Measurements from ENCODE around the gene PEX7.
"Not testable (repeated sequence)": the region's sequence is repeated elsewhere in the genome, so short reads cannot be mapped to it uniquely, and the experiment has no call there.

The PEX7 gene

DNA sequence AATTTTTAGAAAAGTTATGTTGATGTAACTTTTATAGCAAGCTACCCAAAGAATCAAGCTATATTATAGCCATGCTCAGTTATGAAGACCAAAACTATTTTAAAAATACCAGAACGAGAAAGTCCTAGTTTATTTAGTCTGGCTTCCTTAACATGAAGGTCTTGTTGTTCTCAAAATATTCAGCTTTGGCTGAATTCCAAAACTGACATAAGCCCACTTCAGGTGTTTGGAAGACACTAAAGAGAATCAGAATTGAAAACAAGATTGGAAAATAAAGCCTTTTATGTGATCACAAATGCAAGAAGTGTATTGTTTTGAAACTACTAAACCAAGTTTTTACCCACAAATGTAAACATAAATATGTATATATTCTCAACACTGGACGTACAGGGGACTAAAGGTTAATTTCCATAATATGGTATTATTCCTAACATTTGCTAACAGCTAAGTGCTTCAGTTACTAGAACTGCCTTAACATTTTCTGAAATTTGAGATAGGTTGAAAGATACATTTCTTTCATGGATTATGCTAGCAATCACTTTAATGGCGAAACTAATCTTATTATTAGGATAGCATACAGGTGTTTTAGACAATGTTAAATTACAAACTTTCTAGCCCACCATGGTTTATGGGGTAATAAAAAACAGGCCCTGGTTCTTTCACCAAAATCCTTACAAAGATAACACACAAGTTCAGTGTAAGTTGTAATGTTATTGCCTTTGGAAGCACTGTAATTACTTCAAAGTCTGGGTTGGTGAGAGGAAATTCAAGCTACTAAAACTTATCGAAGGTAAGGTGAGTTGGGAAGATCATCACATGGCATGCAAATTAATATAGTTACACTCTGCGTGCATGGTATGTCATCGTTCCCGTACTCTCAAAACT is 31.7 kb upstream of the PEX7 start:
- no peak for DNase-seq

DNA sequence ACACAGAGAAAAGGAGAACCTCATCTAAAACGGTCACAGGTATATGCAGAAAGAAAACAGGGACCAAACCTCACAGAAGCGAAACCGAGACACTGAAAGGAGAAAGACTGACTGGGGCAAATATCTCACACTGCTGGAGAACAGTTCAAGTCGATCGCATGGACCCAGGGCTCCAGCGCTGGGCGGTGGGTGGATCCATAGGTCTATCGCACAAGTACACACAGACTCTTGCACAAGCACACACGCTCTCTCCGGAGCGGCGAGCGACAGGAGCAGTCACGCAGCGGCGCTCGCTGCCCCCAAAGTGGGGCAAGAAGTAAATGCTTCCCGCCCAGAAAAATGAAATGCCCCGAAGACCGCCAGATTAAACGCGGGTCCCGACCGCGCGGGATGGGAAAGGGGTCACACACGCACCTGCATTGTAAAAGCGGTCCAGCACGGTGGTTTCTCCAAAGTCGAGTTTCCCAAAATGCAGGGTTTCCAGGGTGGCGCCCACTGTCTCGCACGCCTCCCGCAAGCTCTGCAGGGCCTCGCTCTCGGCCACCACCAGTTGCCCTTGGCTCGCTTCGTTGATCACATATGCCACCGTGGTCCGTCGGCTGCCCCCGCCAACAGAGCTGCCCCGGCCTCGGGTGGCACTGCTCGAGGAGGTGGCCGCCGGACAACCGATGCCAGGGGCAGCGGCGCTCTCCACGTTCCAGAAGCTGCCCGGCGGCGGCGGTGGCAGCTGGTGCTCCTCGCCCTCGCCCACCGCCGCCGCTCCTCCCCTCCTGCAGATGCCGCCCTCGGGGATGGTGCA is 30.9 kb upstream of the PEX7 start:
- DNase-seq = peak; percentile 91

DNA sequence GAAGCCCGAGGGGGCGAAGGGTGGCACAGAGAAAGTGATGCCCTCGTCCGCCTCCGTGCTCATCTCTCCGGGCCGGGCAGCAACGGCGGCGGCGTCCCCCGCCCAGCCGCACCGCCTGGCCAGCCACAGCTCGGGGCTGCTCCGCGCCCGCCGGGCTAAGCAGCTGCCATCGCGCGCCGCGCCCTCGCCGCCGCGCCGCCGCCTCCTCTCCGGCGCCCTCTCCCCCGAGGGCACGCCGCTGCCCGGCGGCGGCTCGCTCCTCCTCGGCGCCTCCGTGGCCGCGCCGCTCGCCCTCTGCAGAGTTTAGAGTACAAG is 30.3 kb upstream of the PEX7 start:
- no peak for DNase-seq

DNA sequence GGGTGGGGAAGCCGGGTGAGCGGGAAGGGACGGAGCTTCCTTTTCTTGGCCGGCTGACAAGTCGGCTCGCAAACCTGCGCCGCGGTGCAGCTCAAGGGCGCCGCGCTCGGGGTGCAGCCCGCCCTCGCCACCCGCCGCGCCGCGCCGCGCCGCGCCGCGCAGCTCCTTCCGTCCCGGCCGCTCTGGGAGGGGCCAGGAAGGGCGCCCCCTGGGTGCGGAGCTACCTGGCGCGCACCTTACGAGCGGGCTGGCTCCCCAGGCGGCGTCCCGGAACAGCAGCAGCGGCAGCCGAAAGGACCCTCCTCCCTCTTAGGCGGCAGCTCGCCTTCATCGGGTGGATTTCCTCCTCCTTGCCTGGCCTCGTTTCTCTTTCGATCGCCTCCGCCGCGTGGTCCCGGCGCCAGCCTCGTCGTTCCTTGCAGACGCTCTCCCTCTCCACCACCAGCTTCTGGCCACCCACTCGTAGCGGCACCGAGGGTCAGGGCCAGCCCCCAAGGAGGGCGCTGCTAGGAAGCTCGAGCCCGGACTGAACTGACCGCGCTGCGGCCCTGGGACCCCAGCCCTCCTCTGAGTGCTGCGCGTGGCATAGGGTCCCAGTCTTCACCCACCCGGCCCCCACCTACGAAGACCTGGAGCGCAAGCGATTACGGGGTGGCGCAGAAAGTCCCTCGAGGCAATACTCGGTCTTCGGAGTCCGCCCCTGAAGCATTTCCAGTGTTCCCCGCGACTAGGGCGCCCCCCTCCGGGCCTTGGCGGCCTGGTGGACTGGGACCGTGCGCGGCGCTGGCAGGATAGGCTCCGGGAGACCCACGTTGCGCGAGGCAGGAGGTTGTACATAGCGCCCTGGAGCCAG is 29.8 kb upstream of the PEX7 start, which contains the start of gene MAP3K5:
Gene MAP3K5, minus strand, starts transcription at position 68 of the 853 bp plus-strand sequence. CDS start 320 bp downstream, outside the sequence.
- peak; percentile 94 for DNase-seq

DNA sequence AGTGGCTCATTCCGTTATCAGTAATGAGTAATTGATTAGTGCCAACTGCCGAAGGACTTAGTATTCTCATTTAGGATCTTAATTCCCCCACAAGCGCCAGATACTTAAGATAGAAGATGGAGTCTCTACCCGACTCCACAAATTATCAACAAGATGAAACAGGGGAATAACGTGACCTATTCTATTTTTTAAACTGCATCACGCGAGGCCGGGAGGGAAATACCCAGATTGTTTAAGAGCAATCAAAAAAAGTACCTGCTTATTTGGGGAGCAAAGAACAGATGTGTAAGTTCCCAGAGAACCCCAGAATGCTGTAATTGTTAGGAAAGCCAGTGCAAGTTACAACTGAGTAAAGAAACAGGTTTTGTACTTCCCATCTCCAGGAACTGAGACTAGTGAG is 29.0 kb upstream of the PEX7 start:
- no peak for DNase-seq

DNA sequence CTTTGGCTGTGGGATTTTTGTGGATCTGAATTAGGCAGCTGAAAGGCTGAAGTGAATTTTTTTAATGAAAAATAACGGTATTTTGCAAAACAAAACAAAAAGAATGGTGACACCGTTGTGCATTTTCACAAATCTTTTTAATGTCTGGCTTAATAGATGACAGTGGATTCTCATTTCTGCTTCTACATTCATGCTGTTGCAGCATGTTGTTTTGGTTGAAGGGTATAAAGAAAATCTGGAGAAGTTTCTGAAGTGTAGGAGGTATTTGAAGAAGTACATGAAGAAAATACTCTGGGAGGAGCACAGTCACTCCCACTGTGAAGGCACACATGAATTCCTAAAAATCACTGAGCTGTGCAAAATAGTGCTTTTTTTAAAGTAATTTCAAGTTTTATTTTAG is 27.0 kb upstream of the PEX7 start:
- DNase-seq = no peak

DNA sequence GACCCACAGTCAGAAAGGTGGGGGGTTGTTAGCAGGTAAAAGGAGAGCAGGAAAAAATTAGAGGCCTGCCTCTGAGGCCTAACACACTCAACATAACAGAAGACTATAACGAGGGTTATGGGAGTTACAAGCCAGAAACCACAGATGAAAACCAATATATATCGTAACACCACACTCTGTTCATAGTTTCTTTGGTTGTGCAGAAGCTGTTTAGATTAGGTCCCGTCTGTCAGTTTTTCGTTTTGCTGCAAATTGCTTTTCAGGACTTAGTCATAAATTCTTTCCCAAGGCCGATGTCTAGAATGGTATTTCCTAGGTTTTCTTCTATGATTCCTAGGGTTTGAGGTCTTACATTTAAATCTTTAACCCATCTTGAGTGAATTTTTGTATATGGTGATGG is 26.4 kb upstream of the PEX7 start:
- DNase-seq = no peak

DNA sequence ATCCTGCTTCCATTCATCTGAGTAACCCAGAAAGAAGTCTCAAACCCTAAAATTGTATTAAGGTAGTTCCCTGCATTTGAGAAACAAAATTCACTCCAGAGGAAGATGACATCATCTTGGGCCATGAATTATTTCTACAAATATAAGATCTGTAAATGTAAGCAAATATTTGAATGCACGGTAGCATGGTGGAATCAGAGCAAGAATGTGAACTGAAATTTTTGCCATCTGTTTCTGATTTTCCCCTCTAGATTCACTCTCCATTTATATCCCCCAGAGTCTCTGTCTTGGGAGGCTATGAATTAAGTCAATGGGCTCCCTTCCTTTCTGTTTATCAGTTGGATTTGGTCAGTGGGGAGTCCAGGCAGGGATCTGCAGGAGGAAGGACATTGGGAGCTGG is 24.3 kb upstream of the PEX7 start:
- no peak for DNase-seq

DNA sequence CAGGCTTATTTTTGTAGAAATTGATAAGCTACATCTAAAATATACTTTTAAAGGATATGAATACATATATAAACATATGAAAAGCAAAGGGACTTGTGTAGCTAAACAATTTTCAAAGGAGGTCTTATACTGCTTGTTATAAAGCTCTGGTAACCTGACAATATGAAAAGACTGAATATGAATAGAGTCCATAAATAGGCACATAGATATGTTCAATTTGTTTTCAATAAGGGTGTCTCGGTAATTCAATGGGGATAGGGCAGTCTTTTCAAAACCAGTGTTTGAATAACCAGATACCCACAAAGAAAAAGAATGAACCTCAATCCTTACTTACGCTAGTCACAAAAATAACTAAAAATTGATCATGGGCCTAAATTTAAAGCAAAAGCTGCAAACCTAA is 20.8 kb upstream of the PEX7 start:
- DNase-seq = no peak

DNA sequence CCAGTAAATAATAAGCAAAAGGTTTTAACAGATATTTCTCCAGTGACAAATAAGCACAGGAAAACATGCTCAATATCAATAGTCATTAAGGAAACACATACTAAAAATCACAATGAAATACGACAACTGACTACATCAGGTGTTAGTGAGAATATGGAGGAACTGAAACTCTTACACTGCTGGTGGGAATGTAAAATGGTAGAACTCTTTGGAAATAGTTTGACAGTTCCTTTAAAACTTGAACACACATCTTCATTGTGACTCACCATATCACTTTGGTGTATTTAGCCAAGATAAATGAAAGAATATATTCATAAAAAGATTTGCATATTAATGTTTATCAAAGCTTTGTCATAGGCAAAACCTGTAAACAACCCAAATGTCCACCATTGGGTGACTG is 18.8 kb upstream of the PEX7 start:
- no peak for DNase-seq

DNA sequence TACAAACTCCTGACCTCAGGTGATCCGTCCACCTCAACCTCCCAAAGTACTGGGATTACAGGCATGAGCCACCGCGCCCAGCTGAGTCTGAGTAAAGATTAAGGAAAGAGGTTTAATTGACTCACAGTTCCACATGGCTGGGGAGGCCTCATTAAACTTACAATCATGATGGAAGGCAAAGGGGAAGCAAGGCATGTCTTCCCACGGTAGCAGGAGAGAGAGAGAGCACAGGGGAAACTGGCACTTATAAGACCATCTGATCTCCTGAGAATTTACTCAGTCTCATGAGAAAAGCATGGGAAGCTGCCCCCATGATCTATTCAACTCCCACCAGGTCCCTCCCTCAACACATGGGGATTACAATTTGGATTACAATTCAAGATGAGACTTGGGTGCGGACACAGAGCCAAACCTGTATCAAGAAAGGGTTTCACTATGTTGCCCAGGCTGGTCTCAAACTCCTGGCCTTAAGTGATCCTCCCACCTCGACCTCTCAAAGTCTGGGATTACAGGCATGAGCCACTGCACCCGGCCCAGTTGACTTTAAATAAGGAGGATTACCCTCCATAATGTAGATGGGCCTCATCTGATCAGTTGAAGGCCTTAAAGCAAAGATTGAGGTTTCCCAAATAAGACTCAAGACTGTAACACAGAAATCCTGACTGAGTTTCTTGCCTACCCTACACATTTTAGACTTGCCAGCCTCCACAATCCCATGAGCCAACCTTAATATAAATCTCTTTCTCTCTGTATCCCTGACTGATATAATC is 13.1 kb upstream of the PEX7 start:
- DNase-seq = no peak

DNA sequence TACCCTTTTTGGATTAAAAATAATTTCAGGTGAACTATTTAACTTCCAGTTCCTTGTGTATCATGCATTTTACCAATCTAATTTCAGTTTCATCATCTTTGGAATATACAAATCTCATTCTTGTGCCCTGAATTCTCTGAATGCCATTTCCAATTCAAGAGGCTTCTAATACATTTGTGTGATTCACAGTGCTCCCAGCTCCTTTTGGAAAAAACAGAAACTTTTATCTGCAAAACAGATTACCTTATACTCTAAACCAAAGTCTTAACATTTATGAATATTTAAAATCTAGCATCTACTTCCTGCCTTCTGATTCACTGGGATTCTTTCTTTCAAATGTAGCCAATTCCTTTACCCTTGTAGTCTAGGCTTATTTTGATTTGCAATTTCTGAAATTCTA is 11.1 kb upstream of the PEX7 start:
- no peak for DNase-seq

DNA sequence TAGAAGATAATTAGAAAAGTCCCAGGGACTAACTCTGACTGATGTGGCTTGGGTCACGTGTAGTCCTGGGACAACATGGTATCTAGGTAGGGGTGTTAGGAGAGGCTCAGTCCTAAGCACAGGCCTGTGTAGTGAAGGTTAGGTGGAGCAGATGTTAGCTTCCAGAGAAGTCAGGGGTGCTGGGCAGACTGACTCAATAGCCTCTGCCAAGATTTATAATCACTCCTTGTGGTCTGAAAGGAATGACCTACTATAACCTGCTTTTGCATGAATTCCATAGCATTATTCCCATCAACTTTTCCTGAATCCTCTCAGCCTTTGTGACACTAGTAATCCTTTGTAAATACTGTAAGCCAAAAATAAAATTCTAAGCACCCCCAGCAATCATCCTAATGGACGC is 10.2 kb upstream of the PEX7 start:
- no peak for DNase-seq

DNA sequence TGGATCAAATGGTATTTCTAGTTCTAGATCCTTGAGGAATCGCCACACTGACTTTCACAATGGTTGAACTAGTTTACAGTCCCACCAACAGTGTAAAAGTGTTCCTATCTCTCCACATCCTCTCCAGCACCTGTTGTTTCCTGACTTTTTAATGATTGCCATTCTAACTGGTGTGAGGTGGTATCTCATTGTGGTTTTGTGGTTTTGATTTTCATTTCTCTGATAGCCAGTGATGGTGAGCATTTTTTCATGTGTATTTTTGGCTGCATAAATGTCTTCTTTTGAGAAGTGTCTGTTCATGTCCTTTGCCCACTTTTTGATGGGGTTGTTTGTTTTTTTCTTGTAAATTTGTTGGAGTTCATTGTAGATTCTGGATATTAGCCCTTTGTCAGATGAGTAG is 6.8 kb upstream of the PEX7 start:
- not testable (repeated sequence) for DNase-seq

DNA sequence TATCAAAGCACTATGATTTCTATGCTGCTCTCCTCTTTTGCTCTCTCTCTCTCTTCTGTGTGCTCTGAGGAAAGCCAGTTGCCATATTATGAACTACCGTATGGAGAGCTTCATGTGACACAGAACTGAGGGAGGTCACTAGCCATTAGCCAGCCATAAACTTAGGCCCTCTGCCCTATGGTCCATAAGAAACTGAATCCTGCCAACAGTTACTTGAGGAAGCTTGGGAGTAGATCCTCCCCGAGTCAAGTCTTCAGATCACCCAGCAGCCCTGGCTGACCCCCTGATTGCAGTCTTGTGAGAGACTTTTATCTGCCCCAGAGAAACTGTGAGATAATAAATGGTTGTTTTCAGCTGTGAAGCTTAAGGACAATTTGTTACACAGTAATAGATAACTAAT is 5.7 kb upstream of the PEX7 start:
- DNase-seq = no peak

DNA sequence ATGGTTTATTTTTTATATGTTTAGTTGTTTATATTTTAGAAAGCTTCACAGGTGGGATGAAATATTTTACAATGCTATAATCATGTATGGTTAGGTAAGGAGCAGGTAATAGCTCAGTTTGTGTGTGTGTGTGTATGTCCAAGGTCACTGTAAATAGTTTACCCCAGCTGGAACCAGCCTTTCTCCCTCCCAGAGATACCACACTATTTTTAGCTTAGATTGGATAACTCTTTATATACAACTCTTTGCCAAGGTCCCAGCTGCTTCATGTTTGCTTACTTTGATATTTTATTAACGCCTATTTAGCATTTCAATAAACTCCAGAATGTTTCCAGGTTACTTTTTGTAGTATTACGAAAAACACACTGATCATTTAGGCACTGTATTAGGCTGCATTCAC is 1.8 kb upstream of the PEX7 start:
- no peak for DNase-seq

DNA sequence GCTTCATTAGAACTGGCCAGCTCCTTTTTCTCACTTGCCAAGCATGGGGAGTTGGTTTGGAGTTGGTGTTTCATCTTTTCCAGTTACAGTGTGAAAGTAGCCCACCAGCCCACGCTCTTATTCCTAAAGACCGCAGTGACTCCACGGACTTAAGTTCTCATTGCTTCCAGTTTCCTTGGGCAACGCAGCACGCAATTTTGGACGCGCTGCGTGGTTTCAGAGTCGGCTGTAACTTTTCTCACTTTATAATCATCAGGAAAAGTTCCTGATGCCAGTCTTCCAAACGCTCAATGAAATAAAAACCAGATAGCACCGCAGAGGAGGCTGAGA is 381 bp upstream of the PEX7 start:
- DNase-seq = no peak

DNA sequence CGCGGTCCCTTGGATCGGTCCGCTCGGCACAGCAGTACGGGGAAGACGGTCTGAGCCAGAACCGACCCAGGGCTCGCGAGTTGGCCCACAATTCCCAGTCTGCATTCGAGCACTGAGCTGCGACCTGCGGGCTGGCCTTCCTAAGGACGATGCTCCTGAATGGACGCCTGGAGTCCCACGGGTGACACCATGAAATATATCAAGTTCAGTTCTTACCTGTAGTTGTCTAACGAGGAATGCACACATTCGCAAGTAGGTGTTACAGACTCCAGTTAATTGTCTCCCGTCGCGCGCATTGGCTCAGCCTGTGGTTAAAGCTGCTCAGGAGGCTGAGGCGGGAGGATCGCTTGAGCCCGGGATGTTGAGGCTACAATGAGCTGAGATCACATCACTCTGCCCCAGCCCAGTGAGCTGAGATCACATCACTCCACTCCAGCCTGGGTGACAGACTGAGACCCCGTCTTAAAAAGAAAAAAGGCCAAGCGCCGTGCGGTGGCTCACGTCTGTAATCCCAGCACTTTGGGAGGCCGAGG is 802 bp downstream of the PEX7 start:
- no peak for DNase-seq

DNA sequence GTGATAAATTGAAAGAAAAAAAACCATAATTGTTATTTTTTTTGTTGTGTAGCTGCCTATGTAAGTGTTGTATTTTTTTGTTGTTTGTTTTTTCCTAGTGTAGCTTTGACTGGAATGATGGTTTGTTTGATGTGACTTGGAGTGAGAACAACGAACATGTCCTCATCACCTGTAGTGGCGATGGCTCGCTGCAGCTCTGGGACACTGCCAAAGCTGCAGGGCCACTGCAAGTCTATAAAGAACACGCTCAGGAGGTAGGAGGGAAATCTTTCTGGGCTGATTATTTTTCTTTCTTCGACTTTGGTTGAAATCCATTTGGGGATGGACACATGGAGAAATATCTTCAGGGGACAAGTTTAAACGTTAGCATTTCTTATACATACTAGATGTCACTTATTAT is 3.8 kb downstream of the PEX7 start:
- DNase-seq = no peak

DNA sequence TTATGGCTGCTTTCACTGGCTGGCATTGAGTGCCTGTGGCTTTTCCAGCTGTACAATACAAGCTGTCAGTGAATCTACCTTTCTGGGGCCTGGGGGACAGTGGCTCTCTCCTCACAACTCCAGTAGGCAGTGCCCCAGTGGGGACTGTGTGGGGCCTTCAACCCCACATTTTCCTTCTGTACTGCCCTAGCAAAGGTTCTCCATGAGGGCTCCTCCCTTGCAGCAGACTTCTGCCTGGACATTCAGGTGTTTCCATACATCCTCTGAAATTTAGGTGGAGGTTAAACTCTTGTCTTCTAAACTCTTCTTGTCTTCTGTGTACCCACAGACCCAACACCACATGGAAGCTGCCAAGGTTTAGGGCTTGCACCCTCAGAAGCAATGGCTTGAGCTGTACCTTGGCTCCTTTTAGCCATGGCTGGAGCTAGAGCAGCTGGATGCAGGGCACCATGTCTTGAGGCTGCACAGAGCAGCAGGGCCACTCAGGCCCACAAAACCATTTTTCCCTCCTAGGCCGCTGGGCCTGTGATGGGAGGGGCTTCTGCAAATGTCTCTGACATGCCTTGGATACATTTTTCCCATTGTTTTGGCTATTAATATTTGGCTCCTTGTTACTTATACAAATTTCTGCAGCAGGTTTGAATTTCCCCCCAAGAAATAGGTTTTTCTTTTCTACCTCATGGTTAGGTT is 9.6 kb downstream of the PEX7 start:
- DNase-seq = no peak

DNA sequence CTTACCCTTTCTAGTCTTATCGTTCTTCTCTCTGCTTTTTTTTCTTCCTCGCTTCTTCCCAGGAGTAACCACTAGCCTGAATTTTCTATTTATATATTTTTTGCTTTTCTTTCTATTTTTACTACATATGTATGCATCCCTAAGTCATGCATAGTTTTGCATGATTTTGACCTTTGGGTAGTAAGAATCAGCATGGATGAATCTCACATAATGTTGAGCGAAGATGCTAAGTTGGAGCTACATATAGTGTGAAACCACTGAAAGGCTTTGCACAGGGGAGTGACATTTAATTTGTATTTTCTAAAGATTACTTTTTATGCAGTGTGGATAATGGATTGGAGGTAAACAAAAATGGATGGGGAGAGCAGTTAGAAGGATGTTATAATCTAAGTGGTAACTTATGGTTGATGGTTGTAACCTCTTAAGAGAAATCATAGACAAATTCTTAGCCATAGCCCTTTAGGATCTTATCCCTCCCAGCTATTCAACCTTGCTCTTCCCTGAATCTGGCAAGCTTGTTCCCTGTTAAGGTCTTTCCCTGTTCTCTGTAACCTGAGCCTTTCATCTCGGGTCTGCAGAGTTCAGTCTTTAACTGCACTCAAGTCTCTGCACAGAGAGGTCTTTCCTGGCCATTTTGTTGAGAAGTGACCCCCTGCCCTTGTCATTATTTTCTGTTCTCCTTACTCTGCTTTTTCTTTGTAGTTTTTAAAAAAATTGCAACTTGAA is 18.0 kb downstream of the PEX7 start:
- DNase-seq = no peak
